Skeletal muscle tissue (tissue), 4 donors: ENCODE measurements around the gene NYAP2. TPM values are rescaled to one million over a fixed set of nuclear protein-coding genes. Genes with fewer than 3 reads are reported as not detected.

Source experiments
- H3K27ac ChIP-seq: one replicate; pipeline ENCODE4 v1.7.0; 2013; ENCODE audit warnings: mild to moderate bottlenecking, low read depth, low read length, inconsistent platforms
- H3K27me3 ChIP-seq, 3 donors: one replicate each; pipeline ENCODE4 v1.7.0; 2013; ENCODE audit warnings: low read length in 3 of 3; ENCODE audit not compliant: control insufficient read depth in 3 of 3, insufficient read depth in 3 of 3
- H3K36me3 ChIP-seq, 3 donors: one replicate each; pipeline ENCODE4 v1.7.0; 2013; ENCODE audit warnings: low read length in 3 of 3; ENCODE audit not compliant: control insufficient read depth in 3 of 3, insufficient read depth in 3 of 3
- H3K4me1 ChIP-seq, 3 donors: one replicate each; pipeline ENCODE4 v1.7.0; 2013; ENCODE audit warnings: low read length in 3 of 3, mild to moderate bottlenecking in 3 of 3; ENCODE audit not compliant: control insufficient read depth in 3 of 3, insufficient read depth in 3 of 3
- H3K4me3 ChIP-seq, 3 donors: one replicate each; pipeline ENCODE4 v1.7.0; 2013; ENCODE audit warnings: low read length in 3 of 3
- H3K9ac ChIP-seq, 3 donors: one replicate each; pipeline ENCODE4 v1.7.0; 2013; ENCODE audit warnings: low read length in 3 of 3, mild to moderate bottlenecking in 3 of 3, moderate library complexity in 2 of 3, low read depth in 1 of 3
- H3K9me3 ChIP-seq, 3 donors: one replicate each; pipeline ENCODE4 v1.7.0; 2013; ENCODE audit warnings: low read length in 3 of 3; ENCODE audit not compliant: control insufficient read depth in 3 of 3
- total RNA-seq: library from RNA; depleted of rRNA; stranded (reverse); fragments of >200 nt; gene quantifications from one replicate; pipeline ENCODE4 v1.2.3, GENCODE V29; 2014
- donor health status: Osteomylitis.

Gene NYAP2
- total RNA-seq, 1 donor from 2014 or later = 0.52 TPM

DNA sequence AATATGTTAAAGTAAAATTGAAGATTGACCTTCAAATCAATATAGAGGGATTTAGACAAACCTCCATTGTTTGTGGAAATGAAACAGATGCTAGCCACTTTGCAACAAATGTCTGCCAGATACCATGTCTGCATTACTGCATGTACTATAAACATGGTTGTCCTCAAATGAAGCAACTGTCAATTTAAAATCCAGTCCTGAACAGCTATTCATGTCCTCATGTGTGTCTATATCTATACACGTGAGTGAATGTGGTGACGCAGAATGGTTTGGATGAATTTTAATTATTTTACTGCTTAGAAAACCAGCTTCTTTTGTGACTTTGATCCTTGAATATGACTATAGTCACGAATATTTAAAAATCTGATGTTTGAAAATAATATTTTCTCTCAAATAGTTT, 71.5 kb downstream of the NYAP2 start:
- Histone ChIP-seq H3K27me3 (no peaks in the 10 kb centered on the region), H3K9ac (no peak overlapping the region), H3K9me3 (no peaks in the 10 kb centered on the region), H3K36me3 (no peaks in the 10 kb centered on the region), H3K4me1 (no peaks in the 10 kb centered on the region), H3K4me3 (no peak overlapping the region), H3K27ac (no peak overlapping the region)

DNA sequence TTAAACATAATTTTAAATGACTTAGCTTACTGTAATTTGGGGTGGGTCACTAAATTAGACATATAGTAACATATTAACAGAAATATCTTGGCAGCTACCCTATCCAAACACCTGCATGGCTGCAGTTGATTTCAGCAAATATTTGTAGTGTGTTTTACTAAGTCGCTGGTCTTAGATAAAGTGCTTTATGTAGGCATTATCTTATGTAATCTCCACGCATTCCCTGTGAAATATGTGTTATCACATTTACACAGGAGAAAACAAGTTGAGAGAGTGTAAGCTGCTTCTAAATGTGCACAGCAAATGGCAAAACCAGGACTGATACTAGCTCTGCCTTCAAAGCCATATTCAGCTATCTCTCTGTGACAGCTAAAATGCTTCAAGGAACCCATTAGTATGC, 72.0 kb downstream of the NYAP2 start:
- H3K4me3 ChIP-seq = no peak overlapping the region

GRCh38 chr2:225472161-225472560, 72.7 kb downstream of the NYAP2 start:
- H3K9ac ChIP-seq = no peak overlapping the region
- no peaks in the 10 kb centered on the region for H3K4me1 ChIP-seq
- H3K36me3 ChIP-seq = no peaks in the 10 kb centered on the region
- H3K4me3 ChIP-seq = no peak overlapping the region
- no peak overlapping the region for H3K27ac ChIP-seq
- no peaks in the 10 kb centered on the region for H3K9me3 ChIP-seq
- H3K27me3 ChIP-seq = no peaks in the 10 kb centered on the region

More for the DNA sequence above, 72.0 kb downstream of the NYAP2 start:
- H3K9me3 ChIP-seq = no peaks in the 10 kb centered on the region
- H3K27me3 ChIP-seq = no peaks in the 10 kb centered on the region
- no peak overlapping the region for H3K27ac ChIP-seq
- H3K9ac ChIP-seq = no peak overlapping the region
- H3K4me1 ChIP-seq = no peaks in the 10 kb centered on the region
- H3K36me3 ChIP-seq = no peaks in the 10 kb centered on the region

DNA sequence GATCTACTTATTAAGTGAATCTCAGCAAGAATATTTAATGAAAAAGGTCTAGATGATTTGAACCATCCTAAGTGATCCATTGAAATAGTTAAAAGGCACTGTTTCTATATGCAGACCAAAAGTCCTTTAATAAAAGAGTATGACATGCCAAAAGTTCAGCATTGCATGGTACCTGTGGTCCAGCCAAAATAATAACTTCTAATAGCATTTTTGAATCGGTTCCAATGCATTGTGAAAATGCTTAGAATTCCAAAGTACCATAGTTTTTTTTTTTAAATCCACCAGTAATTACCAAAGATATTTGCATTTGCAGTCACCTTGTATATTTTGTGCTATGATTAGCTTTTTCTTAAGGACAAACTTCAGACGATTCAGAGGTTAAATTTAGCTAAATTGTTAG, 79.9 kb downstream of the NYAP2 start:
- Histone ChIP-seq H3K9me3 (no peaks in the 10 kb centered on the region), H3K4me1 (no peaks in the 10 kb centered on the region), H3K27ac (no peak overlapping the region), H3K9ac (no peak overlapping the region), H3K4me3 (no peak overlapping the region), H3K36me3 (no peaks in the 10 kb centered on the region), H3K27me3 (no peaks in the 10 kb centered on the region)

DNA sequence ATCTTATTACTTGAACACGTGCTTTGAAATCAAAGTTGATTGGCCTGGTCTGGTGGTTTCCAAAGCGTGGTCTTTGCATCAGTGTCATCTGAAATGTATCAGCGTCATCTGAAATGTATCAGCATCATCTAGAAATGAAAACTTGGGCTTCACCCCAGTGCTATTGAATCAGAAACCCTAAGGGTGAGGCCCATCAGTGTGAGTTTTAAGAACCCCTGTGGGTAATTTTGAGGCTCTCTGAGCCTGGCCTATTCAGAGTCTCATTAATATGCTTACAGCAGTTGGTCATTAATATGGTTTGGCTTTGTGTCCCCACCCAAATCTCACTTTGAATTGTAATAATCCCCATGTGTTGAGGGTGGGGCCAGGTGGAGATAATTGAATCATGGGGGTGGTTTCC, 85.2 kb downstream of the NYAP2 start:
- Histone ChIP-seq H3K36me3 (no peaks in the 10 kb centered on the region), H3K27me3 (no peaks in the 10 kb centered on the region), H3K27ac (no peak overlapping the region), H3K4me3 (no peak overlapping the region), H3K4me1 (no peaks in the 10 kb centered on the region), H3K9me3 (no peaks in the 10 kb centered on the region), H3K9ac (no peak overlapping the region)

- H3K4me1 ChIP-seq = no peaks in the 10 kb centered on the region
- no peaks in the 10 kb centered on the region for H3K36me3 ChIP-seq
- no peak overlapping the region for H3K4me3 ChIP-seq
- no peaks in the 10 kb centered on the region for H3K27me3 ChIP-seq
- no peak overlapping the region for H3K27ac ChIP-seq
- no peaks in the 10 kb centered on the region for H3K9me3 ChIP-seq
- H3K9ac ChIP-seq = no peak overlapping the region
Observed at GRCh38 chr2:225486236-225486635, 86.7 kb downstream of the NYAP2 start.

- Histone ChIP-seq H3K4me1 (no peaks in the 10 kb centered on the region), H3K36me3 (no peaks in the 10 kb centered on the region), H3K9ac (no peak overlapping the region), H3K27me3 (no peaks in the 10 kb centered on the region), H3K27ac (no peak overlapping the region), H3K9me3 (no peaks in the 10 kb centered on the region), H3K4me3 (no peak overlapping the region)
Observed at GRCh38 chr2:225487878-225488416, 88.4 kb downstream of the NYAP2 start.

GRCh38 chr2:225488743-225489142, 89.2 kb downstream of the NYAP2 start:
- no peaks in the 10 kb centered on the region for H3K9me3 ChIP-seq
- H3K9ac ChIP-seq = no peak overlapping the region
- H3K4me1 ChIP-seq = no peaks in the 10 kb centered on the region
- H3K36me3 ChIP-seq = no peaks in the 10 kb centered on the region
- no peaks in the 10 kb centered on the region for H3K27me3 ChIP-seq
- H3K4me3 ChIP-seq = no peak overlapping the region
- H3K27ac ChIP-seq = no peak overlapping the region

DNA sequence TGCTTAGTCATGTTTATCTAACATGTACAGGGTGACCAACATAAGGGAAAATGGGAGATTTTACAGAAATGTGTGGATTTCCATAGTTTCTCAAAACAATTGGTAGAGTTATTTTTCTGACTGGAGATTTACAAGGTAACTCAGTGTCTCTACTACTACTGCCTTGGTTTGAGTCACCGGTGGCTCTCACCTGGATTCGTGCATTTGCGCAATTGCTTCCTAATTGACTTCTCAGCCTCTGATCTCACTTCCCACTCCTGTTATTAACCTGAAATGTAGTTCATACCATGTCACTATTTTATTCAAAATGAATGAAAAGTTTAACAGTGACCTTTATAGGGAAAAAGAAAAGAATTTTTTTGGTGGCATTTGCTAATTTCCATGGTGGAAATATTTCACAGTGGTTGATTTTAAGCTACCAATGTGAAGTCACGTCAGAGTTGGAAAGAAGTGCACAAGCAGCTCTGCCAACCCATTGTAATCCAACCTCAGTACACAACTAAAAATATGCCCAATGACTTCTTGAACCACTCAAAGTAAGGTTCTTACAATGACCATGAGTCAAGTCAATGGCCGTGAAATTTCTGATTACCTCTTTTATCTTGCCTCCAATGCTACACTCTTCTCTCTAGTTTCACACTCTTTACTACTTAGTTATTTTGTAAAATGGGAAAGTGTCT, 94.0 kb downstream of the NYAP2 start:
- H3K4me1 ChIP-seq = peaks cover 0 to 5% (median 2%) of the 10 kb centered on the region in 3 donors
- H3K27me3 ChIP-seq = no peaks in the 10 kb centered on the region
- no peaks in the 10 kb centered on the region for H3K9me3 ChIP-seq
- H3K36me3 ChIP-seq = no peaks in the 10 kb centered on the region
- H3K27ac ChIP-seq = no peak overlapping the region
- no peak overlapping the region for H3K4me3 ChIP-seq
- H3K9ac ChIP-seq = no peak overlapping the region

DNA sequence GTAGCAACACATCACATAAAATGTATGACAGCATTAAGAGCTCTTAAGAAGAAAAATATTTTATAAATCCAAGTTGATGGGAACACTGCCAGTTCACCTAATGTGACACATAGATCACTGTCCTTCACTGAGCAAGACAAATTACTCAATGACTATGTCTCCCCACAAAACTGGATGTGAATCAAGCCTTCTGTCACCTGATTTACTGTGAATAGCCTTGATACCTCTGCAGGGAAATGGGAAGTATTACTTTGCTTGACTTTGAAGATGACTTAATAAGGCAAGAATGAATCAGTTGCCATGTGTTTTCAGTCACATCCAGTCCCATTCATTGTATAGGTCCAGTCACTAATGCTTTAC, 94.6 kb downstream of the NYAP2 start:
- H3K27me3 ChIP-seq = no peaks in the 10 kb centered on the region
- H3K9me3 ChIP-seq = no peaks in the 10 kb centered on the region
- no peak overlapping the region for H3K27ac ChIP-seq
- no peaks in the 10 kb centered on the region for H3K36me3 ChIP-seq
- peaks cover 0 to 5% (median 2%) of the 10 kb centered on the region in 3 donors for H3K4me1 ChIP-seq
- no peak overlapping the region for H3K4me3 ChIP-seq
- H3K9ac ChIP-seq = no peak overlapping the region
